ENCODE measurements around the gene CROCC. TPM values are rescaled to one million over a fixed set of nuclear protein-coding genes. Genes with fewer than 3 reads are reported as not detected.

The CROCC gene
- polyA plus RNA-seq, 1 of the 3 experiments (the other 2 are of a cell fraction): 39.1 TPM

- H4K20me1 ChIP-seq (ENCODE audit: insufficient read depth): peaks cover 44% of the 10 kb centered on the region
- no peak overlapping the region for H3K4me2 ChIP-seq
- no peak overlapping the region for H2AFZ ChIP-seq (ENCODE audit: low read depth)
- DNase-seq: no peak
- H3K9ac ChIP-seq: no peak overlapping the region
- peak overlapping the region in 1 of 2 experiments; percentile 8; a peak in 1 of 4 replicates for H3K27ac ChIP-seq (ENCODE audit: low read depth in 2 of 2, low read length in 1 of 2)
- no peaks in the 10 kb centered on the region for H3K9me3 ChIP-seq
- peaks cover 11% of the 10 kb centered on the region for H3F3A ChIP-seq (replicated peaks; ENCODE audit: insufficient read depth)
- WGBS (ENCODE audit: low lambda C conversion rate): 97% methylated on average over 13 of the region's 14 CpGs
- ChIA-PET CTCF (interaction anchor here (1.1 to 1.5 kb wide), 4 partner anchors 9 to 15 kb away, joined by 3 to 5 read pairs (median 4); no protein-coding TSS in a partner anchor), POLR2A (interaction anchor here (0.6 to 1.5 kb wide), 2 partner anchors 9 to 15 kb away, joined by 3 to 4 read pairs; no protein-coding TSS in a partner anchor)
- H3K27me3 ChIP-seq (ENCODE audit: insufficient read depth): no peaks in the 10 kb centered on the region
- TF ChIP-seq NRF1 (IDR thresholded peaks at IDR 0.05; ENCODE audit: low read depth, low read length): no peak
- TF ChIP-seq EZH2phosphoT487 (IDR thresholded peaks at IDR 0.05; ENCODE audit: borderline replicate concordance, low read depth): no peak
- TF ChIP-seq CTCF (IDR thresholded peaks at IDR 0.05): no peak
- TF ChIP-seq TAF1 (IDR thresholded peaks at IDR 0.05; ENCODE audit: borderline replicate concordance, low read depth, low read length): no peak
- TF ChIP-seq RCOR1 (IDR thresholded peaks at IDR 0.05; ENCODE audit: low read length): no peak
- no peaks in the 10 kb centered on the region for H3K9me2 ChIP-seq
- H3K36me3 ChIP-seq (replicated peaks in 1 of 2; ENCODE audit: control insufficient read depth in 1 of 2, insufficient read depth in 2 of 2, low read length in 1 of 2): peaks cover 8 to 21% of the 10 kb centered on the region in 2 experiments
- no peak overlapping the region for H3K4me3 ChIP-seq (ENCODE audit: low read depth in 2 of 2, low read length in 1 of 2)
- peaks cover 54% of the 10 kb centered on the region for H3K79me2 ChIP-seq (ENCODE audit: insufficient read depth)
- H3K4me1 ChIP-seq (ENCODE audit: control insufficient read depth in 1 of 2, insufficient read depth in 2 of 2, low read depth in 1 of 2, low read length in 1 of 2): peaks cover 12 to 55% of the 10 kb centered on the region in 2 experiments; a peak in 2 of 4 replicates
Measured at GRCh38 chr1:16975838-16976237, 54.1 kb downstream of the CROCC start.

DNA sequence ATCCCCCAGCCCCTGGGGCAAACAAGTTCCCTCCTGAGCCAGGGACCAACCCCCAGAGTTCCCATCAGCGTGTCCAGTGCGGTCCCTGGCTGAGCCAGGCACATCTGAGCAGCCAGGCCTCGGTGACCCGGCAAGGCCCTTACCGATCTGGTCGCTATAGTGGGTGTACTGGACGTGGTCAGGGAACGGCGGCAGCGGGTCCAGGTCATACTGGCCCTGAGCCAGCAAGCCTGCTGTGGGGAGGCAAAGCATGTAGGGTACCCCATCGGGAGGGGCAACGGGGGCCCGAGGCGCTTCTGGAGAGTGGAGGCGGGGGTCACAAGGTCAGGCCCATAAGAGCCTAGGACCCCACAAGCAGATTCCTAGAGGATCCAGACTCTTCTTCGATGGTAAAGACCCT, 55.2 kb downstream of the CROCC start:
- TF ChIP-seq TAF1 (IDR thresholded peaks at IDR 0.05; ENCODE audit: borderline replicate concordance, low read depth, low read length): no peak
- TF ChIP-seq ELF1 (IDR thresholded peaks at IDR 0.05): no peak
- TF ChIP-seq FOXM1 (IDR thresholded peaks at IDR 0.05; ENCODE audit: low read depth): no peak
- no peak for TF ChIP-seq RXRA (IDR thresholded peaks at IDR 0.05; ENCODE audit: borderline replicate concordance, low read depth)
- no peak for TF ChIP-seq POLR2AphosphoS5 (IDR thresholded peaks at IDR 0.05; ENCODE audit: low read depth, low read length)
- peak overlapping the region in 1 of 2 experiments; percentile 97; a peak in 2 of 4 replicates for H3K27ac ChIP-seq (ENCODE audit: low read depth in 2 of 2, low read length in 1 of 2)
- H3K9ac ChIP-seq: no peak overlapping the region
- POLR2A ChIA-PET: interaction anchor here (1.5 kb wide), 1 partner anchor 10 kb away, joined by 4 read pairs; no protein-coding TSS in a partner anchor
- H3F3A ChIP-seq (replicated peaks; ENCODE audit: insufficient read depth): peaks cover 20% of the 10 kb centered on the region
- H3K27me3 ChIP-seq (ENCODE audit: insufficient read depth): no peaks in the 10 kb centered on the region
- DNase-seq: no peak
- CTCF ChIA-PET: interaction anchor here (1.0 to 5.5 kb wide), 3 partner anchors 9 to 69 kb away, joined by 4 to 32 read pairs (median 5); no protein-coding TSS in a partner anchor
- H3K9me2 ChIP-seq: no peaks in the 10 kb centered on the region
- H3K4me2 ChIP-seq: no peak overlapping the region
- H3K4me1 ChIP-seq (ENCODE audit: control insufficient read depth in 1 of 2, insufficient read depth in 2 of 2, low read depth in 1 of 2, low read length in 1 of 2): peaks cover 16 to 47% of the 10 kb centered on the region in 2 experiments; a peak in 2 of 4 replicates
- H3K36me3 ChIP-seq (replicated peaks in 1 of 2; ENCODE audit: control insufficient read depth in 1 of 2, insufficient read depth in 2 of 2, low read length in 1 of 2): peaks cover 8 to 18% of the 10 kb centered on the region in 2 experiments
- H3K9me3 ChIP-seq: no peaks in the 10 kb centered on the region
- peaks cover 44% of the 10 kb centered on the region for H4K20me1 ChIP-seq (ENCODE audit: insufficient read depth)
- H2AFZ ChIP-seq (ENCODE audit: low read depth): no peak overlapping the region
- 82% methylated on average over 12 of the region's 16 CpGs for WGBS (ENCODE audit: low lambda C conversion rate)
- H3K79me2 ChIP-seq (ENCODE audit: insufficient read depth): peaks cover 54% of the 10 kb centered on the region
- H3K4me3 ChIP-seq (ENCODE audit: low read depth in 2 of 2, low read length in 1 of 2): no peak overlapping the region
